Mesangial cell (primary cell): ENCODE results near the gene ATRIP. TPM values are rescaled to one million over a fixed set of nuclear protein-coding genes. Genes with fewer than 3 reads are reported as not detected.

Experiments
- total RNA-seq: library from RNA; depleted of rRNA; stranded (reverse); fragments of >200 nt; gene quantifications from 2 replicates; pipeline ENCODE4 v1.2.3, GENCODE V29; 2015

The ATRIP gene
- total RNA-seq: 5.5 and 11.2 TPM in 2 replicates

DNA sequence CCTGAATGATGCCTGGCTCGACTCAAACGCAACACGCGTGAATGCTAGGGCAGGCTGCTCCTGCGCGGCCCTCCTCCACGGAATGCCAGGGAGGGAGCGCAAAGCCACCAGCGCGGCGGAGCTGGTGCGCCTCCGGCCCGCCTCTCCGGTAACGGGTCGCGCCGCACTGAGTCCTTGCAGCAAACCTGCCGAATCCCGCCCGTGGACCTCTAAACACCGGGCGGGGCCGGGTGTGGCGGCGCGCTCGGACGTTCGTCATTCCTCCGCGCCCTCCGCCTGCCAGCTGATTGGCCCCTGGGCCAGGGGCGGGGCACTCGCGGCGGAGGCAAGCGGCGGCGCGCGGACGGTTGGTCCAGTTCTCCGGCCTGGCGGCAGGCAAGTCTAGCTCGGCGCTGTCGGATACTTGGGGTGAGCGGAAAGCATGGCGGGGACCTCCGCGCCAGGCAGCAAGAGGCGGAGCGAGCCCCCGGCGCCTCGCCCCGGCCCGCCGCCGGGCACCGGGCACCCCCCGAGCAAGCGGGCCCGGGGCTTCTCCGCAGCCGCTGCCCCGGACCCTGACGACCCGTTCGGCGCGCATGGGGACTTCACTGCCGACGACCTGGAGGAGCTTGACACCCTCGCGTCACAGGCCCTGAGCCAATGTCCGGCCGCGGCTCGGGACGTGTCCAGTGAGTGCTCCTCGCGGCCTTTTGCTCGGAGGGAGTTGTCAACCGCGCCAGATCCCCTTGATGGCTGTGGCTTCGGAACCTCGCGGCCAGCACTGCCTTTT, at the start of gene ATRIP:
Gene ATRIP, plus strand, starts transcription at position 313 of the 769 bp plus-strand sequence. Its CDS starts 109 bp downstream, at position 422.

DNA sequence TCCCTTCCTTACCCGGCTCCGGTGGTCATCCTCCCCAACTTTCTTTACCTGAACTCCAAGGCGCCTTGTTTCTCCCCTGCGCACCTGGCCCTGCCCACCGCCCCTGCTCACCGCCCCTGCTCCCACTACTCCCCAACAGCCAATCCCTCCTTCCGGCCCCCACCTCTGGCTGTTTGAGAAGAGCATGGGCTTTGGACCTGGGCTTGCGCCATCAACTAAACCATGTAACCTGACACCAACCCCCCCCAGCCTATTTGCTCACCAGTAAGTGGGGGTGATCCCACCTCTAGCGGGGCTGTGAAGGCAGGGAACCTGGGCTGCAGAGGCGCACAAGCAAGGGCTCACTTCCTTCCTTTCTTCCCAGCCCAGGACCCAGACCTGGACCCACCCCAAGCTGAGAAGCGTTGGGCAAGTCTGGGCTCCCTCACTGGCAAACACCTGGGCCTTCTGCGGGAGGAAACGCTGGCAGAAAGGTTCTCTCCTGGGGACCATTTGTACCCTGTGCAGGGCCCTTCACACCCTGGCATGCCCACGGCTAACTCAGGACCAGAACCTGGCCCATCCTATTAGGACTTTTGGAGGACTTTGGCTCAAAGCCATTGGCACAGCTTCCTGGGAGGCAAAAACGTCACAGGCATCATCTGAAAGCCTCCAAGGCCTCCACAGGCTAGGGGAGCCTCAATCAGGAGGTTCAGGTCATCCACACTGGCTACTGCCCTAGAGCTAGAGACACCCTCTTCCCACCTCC, 16.4 kb upstream of the ATRIP start, which contains the start of gene PLXNB1:
Gene PLXNB1, minus strand, starts transcription at position 127 of the 748 bp plus-strand sequence. CDS start 5,475 bp downstream, outside the sequence.

DNA sequence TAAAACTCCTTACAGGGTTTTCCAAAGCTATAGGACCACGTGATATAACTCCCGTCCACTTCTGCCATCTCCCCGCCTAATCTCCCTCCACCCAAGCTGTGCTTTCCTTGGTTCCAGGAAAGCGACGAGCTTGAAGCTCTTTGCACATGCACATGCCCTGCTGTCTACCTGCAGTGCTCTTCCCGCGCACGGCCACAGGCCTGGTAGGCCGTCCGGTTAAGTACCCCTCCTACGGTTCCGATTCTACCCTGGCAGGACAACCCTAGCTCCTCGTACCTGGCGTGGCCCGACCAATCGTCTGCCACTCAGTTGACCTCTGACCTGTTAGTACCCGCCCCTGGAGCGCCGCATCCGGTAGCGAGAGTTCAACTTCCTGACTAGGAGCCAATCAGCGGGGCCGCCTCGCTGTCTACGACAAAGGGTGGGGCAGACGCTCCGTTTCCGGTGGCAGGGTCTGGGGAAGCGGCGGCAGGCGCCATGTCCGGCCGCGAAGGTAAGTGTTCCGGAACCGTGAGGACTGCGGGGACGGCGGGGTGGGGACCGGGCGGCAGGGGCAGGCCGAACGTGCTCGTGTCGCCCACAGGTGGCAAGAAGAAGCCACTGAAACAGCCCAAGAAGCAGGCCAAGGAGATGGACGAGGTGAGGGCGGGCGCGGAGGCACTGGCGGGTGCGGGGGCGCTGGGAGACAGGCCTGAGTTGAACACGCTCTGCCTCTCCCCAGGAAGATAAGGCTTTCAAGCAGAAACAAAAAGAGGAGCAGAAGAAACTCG, 6.5 kb upstream of the ATRIP start, which contains the start of the genes CCDC51 and TMA7:
Gene CCDC51, minus strand, starts transcription at position 300 of the 770 bp plus-strand sequence. CDS start 4,991 bp downstream, outside the sequence.
Gene TMA7, plus strand, starts transcription at position 438 of the 770 bp plus-strand sequence. Its CDS starts 40 bp downstream, at position 478.

DNA sequence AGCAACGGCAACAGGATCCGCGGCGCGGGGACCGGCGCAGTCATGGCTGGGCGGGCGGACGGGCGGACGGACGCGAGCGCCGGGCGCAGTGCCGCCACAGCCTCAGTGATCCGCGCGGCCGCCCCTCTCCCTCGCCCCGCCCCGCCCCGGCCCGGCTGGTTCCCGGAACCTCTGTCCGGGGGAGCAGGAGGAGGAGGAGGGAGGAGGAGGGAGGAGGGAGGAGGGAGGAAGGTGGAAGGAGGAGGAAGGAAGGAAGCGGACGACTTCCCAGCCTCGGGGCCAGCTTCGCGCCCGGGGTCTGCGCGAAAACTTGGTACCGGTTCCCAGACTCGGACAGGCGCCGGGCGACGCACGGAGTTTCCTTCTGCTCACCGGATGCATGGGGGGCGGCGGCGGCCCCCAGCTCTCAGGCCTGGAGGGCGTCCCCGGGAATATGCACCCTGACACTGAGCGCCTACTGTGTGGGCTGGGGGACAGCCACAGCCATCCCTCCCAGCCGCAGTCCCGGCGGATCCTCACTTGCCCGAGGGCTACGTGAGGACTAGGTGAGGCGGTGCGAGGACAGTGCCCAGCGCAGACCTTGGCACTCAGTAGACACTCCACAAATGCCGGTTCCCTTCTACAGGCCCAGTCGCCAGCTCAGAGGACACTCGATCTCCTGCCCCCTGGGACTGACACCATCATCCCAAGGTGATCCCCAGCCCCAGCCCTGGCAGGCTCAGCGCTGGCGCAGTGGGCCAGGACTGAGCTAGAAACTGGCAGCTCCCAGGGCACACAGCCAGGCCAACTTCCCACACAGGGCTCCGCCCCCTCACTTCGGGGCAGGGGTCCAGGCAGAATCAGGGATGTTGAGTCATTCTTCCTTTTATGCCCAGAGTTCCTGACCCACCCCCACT, 57.8 kb downstream of the ATRIP start, which contains the start of gene SHISA5:
Gene SHISA5, minus strand, starts transcription at position 124 of the 896 bp plus-strand sequence. Its CDS starts 80 bp downstream, at position 44.

Other genes with a start within 250 kb of the ATRIP start
- not detected in 2 replicates for gene CAMP, start 223.2 kb upstream of the ATRIP start, total RNA-seq
- gene ZNF589, start 205.6 kb upstream of the ATRIP start, total RNA-seq: 2.6 and 3.3 TPM in 2 replicates
- 27.2 and 28.9 TPM in 2 replicates for gene NME6, start 145.4 kb upstream of the ATRIP start, total RNA-seq
- gene SPINK8, start 113.1 kb upstream of the ATRIP start, total RNA-seq: not detected in 2 replicates
- 0.25 TPM in 1 of 2 replicates, not detected in the other for gene FBXW12, start 74.5 kb upstream of the ATRIP start, total RNA-seq
- gene PLXNB1, start 16.7 kb upstream of the ATRIP start, total RNA-seq: 55.9 and 190 TPM in 2 replicates
- gene CCDC51, start 6.6 kb upstream of the ATRIP start, total RNA-seq: 19.9 and 26.2 TPM in 2 replicates
- 77.1 and 221 TPM in 2 replicates for gene TMA7, start 6.5 kb upstream of the ATRIP start, total RNA-seq
- gene SHISA5, start 57.4 kb downstream of the ATRIP start, total RNA-seq: 190 and 243 TPM in 2 replicates
- gene PFKFB4, start 110.1 kb downstream of the ATRIP start, total RNA-seq: 7.1 and 7.5 TPM in 2 replicates
- 8.4 and 9.9 TPM in 2 replicates for gene UCN2, start 117.0 kb downstream of the ATRIP start, total RNA-seq
- gene COL7A1, start 148.6 kb downstream of the ATRIP start, total RNA-seq: 122 and 146 TPM in 2 replicates
- 349 and 382 TPM in 2 replicates for gene UQCRC1, start 162.9 kb downstream of the ATRIP start, total RNA-seq
- not detected in 2 replicates for gene TMEM89, start 175.0 kb downstream of the ATRIP start, total RNA-seq
- 28.2 and 29.3 TPM in 2 replicates for gene SLC26A6, start 188.7 kb downstream of the ATRIP start, total RNA-seq
- 1.1 and 3.8 TPM in 2 replicates for gene CELSR3, start 216.1 kb downstream of the ATRIP start, total RNA-seq
- 20.5 and 24.4 TPM in 2 replicates for gene NCKIPSD, start 239.2 kb downstream of the ATRIP start, total RNA-seq